Mammary epithelial cell (primary cell): ENCODE data around the gene METTL4.

Source experiments
- EZH2 ChIP-seq: IDR thresholded peaks from 2 replicates; pipeline ENCODE4 v1.6.1; 2012; ENCODE audit warnings: low read length, inconsistent platforms, borderline replicate concordance
- TF ChIP-seq, protein P1 (sequence below), 2 donors: IDR thresholded peaks in 1 of 2; conservative IDR thresholded peaks in 1 of 2; 2 replicates each; pipeline ENCODE4 v1.5.1; 2011 to 2012; ENCODE audit warnings: inconsistent platforms in 2 of 2, low read length in 2 of 2, mild to moderate bottlenecking in 2 of 2, control low read depth in 1 of 2, low read depth in 1 of 2; ENCODE audit not compliant: insufficient read depth in 1 of 2; ENCODE audit errors: extremely low read depth in 1 of 2

- TF ChIP-seq, protein P1, sequence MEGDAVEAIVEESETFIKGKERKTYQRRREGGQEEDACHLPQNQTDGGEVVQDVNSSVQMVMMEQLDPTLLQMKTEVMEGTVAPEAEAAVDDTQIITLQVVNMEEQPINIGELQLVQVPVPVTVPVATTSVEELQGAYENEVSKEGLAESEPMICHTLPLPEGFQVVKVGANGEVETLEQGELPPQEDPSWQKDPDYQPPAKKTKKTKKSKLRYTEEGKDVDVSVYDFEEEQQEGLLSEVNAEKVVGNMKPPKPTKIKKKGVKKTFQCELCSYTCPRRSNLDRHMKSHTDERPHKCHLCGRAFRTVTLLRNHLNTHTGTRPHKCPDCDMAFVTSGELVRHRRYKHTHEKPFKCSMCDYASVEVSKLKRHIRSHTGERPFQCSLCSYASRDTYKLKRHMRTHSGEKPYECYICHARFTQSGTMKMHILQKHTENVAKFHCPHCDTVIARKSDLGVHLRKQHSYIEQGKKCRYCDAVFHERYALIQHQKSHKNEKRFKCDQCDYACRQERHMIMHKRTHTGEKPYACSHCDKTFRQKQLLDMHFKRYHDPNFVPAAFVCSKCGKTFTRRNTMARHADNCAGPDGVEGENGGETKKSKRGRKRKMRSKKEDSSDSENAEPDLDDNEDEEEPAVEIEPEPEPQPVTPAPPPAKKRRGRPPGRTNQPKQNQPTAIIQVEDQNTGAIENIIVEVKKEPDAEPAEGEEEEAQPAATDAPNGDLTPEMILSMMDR (conservative IDR thresholded peaks at IDR 0.05 in 1 of 2, IDR thresholded peaks at IDR 0.05 in 1 of 2; ENCODE audit: extremely low read depth in 1 of 2, insufficient read depth in 1 of 2, low read depth in 1 of 2, low read length in 2 of 2): no peak
- TF ChIP-seq EZH2: no peak
Observed at GRCh38 chr18:2587788-2588187, 16.5 kb upstream of the METTL4 start.
